ENCODE results near the gene TANC1.

TANC1 gene

DNA sequence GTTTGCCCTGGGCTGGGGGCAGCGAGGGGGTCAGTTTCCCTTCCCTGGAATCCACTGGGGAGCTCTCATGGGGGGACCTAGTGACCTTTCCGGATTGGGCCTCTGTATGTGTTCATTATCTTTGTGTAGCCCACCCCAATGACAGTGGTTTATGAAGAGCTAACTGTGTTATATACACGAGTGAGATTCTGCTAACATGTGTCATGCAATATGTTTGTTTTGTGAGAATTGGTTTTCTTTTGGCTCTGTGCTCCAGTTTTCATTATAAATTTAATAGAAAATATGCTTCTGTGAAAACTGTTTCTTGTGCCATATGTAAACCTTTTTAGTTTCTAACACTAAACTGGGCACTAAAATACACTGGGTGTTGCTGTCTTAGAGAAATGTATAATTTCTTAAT is 207.5 kb downstream of the TANC1 start:
- no peaks in the 10 kb centered on the region; the same call in 1 of the 2 replicates for H3K4me1 ChIP-seq (ENCODE audit: insufficient read depth, low read length)
- H3K36me3 ChIP-seq (ENCODE audit: insufficient read depth, low read length), result no peaks in the 10 kb centered on the region
- no peak overlapping the region for H3K27ac ChIP-seq (ENCODE audit: low read depth, low read length)
- H3K27me3 ChIP-seq (ENCODE audit: insufficient read depth, low read length), result no peaks in the 10 kb centered on the region
- H3K4me3 ChIP-seq (ENCODE audit: low read length), result no peak overlapping the region
- H3K9ac ChIP-seq (ENCODE audit: low read depth, low read length), result no peak overlapping the region
- H3K9me3 ChIP-seq (ENCODE audit: insufficient read depth, low read depth, low read length), result no peaks in the 10 kb centered on the region
- WGBS, result 93% methylated on average over 3 of the region's 3 CpGs

DNA sequence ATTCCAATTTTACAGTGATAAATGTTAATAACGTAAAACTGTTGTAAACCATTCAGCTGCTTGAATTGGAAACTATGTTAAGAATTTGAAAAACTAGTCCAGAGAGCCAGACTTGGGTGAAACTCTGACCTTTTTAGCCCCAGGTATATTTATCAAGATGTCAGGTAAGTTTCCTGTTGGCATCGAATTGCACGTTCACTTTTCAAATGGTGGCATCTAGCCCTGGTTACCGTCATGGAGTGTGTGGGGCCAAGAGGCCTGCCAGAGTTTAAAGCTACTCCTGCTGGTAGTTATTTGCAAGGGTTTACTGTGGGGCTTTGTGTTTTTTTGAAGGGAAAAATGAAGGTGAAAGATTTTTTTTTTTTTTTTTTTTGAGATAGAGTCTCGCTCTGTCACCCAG is 208.1 kb downstream of the TANC1 start:
- 92% methylated on average over 5 of the region's 5 CpGs for WGBS

DNA sequence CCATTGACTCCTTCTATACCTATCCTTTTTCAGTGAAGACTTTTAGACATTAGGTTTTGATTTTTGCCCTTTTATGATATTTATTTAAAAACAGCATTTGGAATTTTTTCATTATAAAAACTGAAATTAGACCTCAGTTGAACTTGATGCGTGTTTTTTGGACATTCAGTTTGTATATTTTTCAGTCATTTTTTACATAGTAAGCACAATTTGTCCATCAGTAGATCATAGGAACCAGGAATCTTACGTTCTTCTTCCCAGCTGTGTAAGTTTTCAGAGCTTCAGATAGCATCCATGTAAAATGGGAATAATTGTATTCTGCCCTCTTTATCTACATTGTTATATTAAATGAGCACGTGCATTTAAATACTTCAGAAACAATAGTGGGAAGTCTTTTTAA is 208.9 kb downstream of the TANC1 start:
- H3K27me3 ChIP-seq (ENCODE audit: insufficient read depth, low read length), result no peaks in the 10 kb centered on the region
- H3K4me1 ChIP-seq (ENCODE audit: insufficient read depth, low read length), result no peaks in the 10 kb centered on the region; the same call in 1 of the 2 replicates
- no peak overlapping the region for H3K9ac ChIP-seq (ENCODE audit: low read depth, low read length)
- no peak overlapping the region for H3K4me3 ChIP-seq (ENCODE audit: low read length)
- no peak overlapping the region for H3K27ac ChIP-seq (ENCODE audit: low read depth, low read length)
- H3K36me3 ChIP-seq (ENCODE audit: insufficient read depth, low read length), result no peaks in the 10 kb centered on the region
- 100% methylated on average over 2 of the region's 3 CpGs for WGBS
- H3K9me3 ChIP-seq (ENCODE audit: insufficient read depth, low read depth, low read length), result no peaks in the 10 kb centered on the region

More for the DNA sequence above, 208.1 kb downstream of the TANC1 start:
- Histone ChIP-seq H3K9ac (ENCODE audit: low read depth, low read length) (no peak overlapping the region), H3K27me3 (ENCODE audit: insufficient read depth, low read length) (no peaks in the 10 kb centered on the region), H3K4me3 (ENCODE audit: low read length) (no peak overlapping the region), H3K36me3 (ENCODE audit: insufficient read depth, low read length) (no peaks in the 10 kb centered on the region), H3K27ac (ENCODE audit: low read depth, low read length) (no peak overlapping the region), H3K9me3 (ENCODE audit: insufficient read depth, low read depth, low read length) (no peaks in the 10 kb centered on the region), H3K4me1 (ENCODE audit: insufficient read depth, low read length) (no peaks in the 10 kb centered on the region; the same call in 1 of the 2 replicates)

DNA sequence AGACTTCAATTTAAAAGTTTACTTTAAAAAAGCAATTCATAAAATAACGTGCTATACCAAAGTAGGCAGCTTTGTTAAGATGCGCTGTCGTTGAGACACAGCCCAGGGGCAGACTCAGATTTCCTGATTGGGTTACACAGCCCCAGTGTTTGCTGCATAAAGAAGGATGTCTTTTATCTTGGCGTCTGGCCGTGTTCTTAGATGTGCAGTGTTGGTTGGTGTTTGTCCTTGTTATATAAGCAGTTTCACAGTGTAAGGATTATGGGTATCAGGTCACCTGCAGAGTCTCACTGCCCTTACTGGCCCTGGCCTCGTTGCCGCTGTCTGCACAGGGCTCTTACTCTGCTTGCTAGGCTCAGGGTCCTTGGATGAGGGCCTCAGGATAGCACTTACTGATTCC is 209.5 kb downstream of the TANC1 start:
- Histone ChIP-seq H3K4me3 (ENCODE audit: low read length) (no peak overlapping the region), H3K9ac (ENCODE audit: low read depth, low read length) (no peak overlapping the region), H3K27ac (ENCODE audit: low read depth, low read length) (no peak overlapping the region), H3K4me1 (ENCODE audit: insufficient read depth, low read length) (no peaks in the 10 kb centered on the region; the same call in 1 of the 2 replicates), H3K36me3 (ENCODE audit: insufficient read depth, low read length) (no peaks in the 10 kb centered on the region), H3K9me3 (ENCODE audit: insufficient read depth, low read depth, low read length) (no peaks in the 10 kb centered on the region), H3K27me3 (ENCODE audit: insufficient read depth, low read length) (no peaks in the 10 kb centered on the region)
- WGBS, result 91% methylated on average over 7 of the region's 7 CpGs

DNA sequence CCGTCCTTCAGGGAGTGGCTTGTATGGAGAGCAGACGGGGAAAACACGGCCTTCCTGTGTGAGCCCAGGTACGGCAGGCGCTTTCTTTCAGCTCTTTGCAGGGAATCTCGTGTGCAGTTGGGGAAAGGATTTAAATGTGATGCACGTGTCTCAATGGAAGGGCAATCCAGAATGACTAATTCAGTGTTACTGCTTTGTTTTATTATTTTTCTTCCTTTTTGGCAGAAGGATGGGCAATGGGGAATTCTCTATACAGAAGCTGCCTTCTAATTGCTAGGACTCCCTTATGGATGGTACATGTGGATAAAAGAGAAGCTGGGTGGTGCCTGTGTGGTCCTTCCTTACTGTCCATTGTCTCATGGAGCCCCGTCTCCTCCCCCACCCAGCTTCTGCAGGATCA is 210.7 kb downstream of the TANC1 start:
- H3K9ac ChIP-seq (ENCODE audit: low read depth, low read length), result no peak overlapping the region
- no peaks in the 10 kb centered on the region for H3K9me3 ChIP-seq (ENCODE audit: insufficient read depth, low read depth, low read length)
- 93% methylated on average over 8 of the region's 8 CpGs for WGBS
- H3K4me1 ChIP-seq (ENCODE audit: insufficient read depth, low read length), result no peaks in the 10 kb centered on the region; the same call in 1 of the 2 replicates
- no peaks in the 10 kb centered on the region for H3K36me3 ChIP-seq (ENCODE audit: insufficient read depth, low read length)
- H3K4me3 ChIP-seq (ENCODE audit: low read length), result no peak overlapping the region
- H3K27me3 ChIP-seq (ENCODE audit: insufficient read depth, low read length), result no peaks in the 10 kb centered on the region
- H3K27ac ChIP-seq (ENCODE audit: low read depth, low read length), result no peak overlapping the region

DNA sequence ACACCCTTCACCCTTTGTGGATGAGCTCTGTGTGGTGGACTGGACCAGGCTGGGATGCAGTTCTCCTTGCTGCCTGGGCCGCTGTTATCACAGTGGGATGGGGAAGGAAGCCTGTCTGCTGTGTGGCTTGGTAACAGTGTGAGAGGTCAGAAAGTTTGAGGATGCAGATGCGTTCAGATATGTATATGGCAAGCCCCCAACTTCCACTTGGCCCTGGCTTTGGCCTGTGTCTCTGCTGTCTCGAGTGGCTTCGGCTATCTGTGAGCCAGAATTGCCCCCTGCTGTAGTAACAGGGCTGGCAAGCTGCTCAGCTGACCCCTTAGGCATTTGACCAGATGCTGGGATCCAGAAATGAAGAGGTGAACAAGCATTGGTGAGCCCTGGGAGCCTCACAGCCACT is 211.3 kb downstream of the TANC1 start:
- no peaks in the 10 kb centered on the region for H3K36me3 ChIP-seq (ENCODE audit: insufficient read depth, low read length)
- H3K4me3 ChIP-seq (ENCODE audit: low read length), result no peak overlapping the region
- WGBS, result 92% methylated on average over 4 of the region's 4 CpGs
- H3K27me3 ChIP-seq (ENCODE audit: insufficient read depth, low read length), result no peaks in the 10 kb centered on the region
- H3K9me3 ChIP-seq (ENCODE audit: insufficient read depth, low read depth, low read length), result no peaks in the 10 kb centered on the region
- H3K27ac ChIP-seq (ENCODE audit: low read depth, low read length), result no peak overlapping the region
- H3K4me1 ChIP-seq (ENCODE audit: insufficient read depth, low read length), result no peaks in the 10 kb centered on the region; the same call in 1 of the 2 replicates
- H3K9ac ChIP-seq (ENCODE audit: low read depth, low read length), result no peak overlapping the region

DNA sequence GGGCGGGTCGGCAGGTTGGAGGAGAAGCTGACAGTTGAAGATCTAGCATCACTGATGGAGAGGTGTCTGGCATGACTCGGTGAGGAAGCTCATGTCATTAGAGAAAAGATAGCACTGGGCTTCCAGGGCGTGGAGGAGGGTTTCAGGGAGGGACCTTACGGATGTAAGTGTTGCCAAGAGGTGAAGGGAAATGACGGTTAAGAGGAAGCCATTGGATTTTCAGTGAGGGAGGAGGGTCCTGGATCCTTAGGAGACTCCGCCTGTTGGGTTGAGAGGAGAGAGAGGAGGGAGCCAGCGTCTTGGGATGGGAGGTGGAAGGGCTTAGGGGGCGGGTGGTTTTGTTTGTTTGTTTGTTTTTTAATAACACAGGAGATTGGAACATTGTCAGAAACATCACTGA is 214.9 kb downstream of the TANC1 start:
- Histone ChIP-seq H3K27me3 (ENCODE audit: insufficient read depth, low read length) (no peaks in the 10 kb centered on the region), H3K9me3 (ENCODE audit: insufficient read depth, low read depth, low read length) (no peaks in the 10 kb centered on the region), H3K4me1 (ENCODE audit: insufficient read depth, low read length) (no peaks in the 10 kb centered on the region), H3K36me3 (ENCODE audit: insufficient read depth, low read length) (no peaks in the 10 kb centered on the region), H3K4me3 (ENCODE audit: low read length) (no peak overlapping the region), H3K9ac (ENCODE audit: low read depth, low read length) (no peak overlapping the region), H3K27ac (ENCODE audit: low read depth, low read length) (no peak overlapping the region)
- 81% methylated on average over 9 of the region's 9 CpGs for WGBS

DNA sequence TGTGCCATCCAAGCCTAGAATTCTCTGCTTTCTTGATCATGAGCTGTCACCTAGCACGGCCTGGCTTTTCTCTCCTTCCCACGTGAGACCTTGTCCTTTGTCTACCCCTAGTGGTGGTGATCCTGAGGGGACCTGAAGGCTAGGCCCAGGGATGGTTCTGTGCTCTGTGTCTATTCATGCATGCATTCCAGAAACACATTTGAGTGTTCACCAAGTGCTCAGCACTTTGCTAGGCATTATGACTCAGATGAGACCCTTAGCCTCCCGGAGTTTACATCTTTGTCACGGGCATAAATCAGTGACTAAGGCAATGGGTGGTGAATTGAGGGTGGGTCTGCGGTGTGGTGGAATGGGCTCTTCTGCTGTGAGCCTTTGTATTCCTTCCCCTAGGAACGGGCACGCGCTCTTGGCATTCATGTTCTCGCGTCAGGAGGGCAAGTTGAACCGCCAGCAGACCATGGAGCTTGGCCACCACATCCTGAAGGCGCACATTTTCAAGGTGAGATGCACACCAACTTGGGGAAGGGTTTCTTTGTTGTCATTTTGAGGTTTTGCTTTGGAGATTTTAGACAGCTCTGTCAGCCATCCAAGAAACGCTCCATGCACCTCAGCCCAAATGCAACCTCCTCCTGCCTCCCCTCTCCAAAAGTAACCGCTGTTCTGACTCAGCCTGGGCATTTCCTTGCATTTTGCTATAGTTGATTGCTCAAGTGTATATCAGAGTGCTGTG is 217.1 kb downstream of the TANC1 start:
- H3K4me1 ChIP-seq (ENCODE audit: insufficient read depth, low read length), result no peaks in the 10 kb centered on the region
- WGBS, result 93% methylated on average over 14 of the region's 14 CpGs
- no peak overlapping the region for H3K4me3 ChIP-seq (ENCODE audit: low read length)
- no peaks in the 10 kb centered on the region for H3K9me3 ChIP-seq (ENCODE audit: insufficient read depth, low read depth, low read length)
- no peak overlapping the region for H3K27ac ChIP-seq (ENCODE audit: low read depth, low read length)
- H3K36me3 ChIP-seq (ENCODE audit: insufficient read depth, low read length), result no peaks in the 10 kb centered on the region
- no peaks in the 10 kb centered on the region for H3K27me3 ChIP-seq (ENCODE audit: insufficient read depth, low read length)
- no peak overlapping the region for H3K9ac ChIP-seq (ENCODE audit: low read depth, low read length)

DNA sequence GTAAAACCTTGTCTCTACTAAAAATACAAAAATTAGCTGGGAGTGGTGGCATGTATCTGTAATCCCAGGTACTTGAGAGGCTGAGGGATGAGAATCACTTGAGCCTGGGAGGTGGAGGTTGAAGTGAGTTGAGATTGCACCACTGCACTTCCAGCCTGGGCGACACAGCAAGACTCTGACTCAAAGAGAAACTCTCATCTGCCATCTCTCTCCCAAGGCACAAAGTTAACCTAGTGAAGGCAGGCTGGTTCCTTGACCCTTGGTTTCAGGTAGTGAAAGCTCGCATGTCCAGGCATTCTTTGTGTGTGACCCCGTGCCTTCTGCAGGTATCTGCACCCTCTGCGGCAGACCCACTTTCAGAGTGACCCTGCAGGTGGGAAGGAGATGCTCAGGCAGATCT is 218.0 kb downstream of the TANC1 start:
- H3K9ac ChIP-seq (ENCODE audit: low read depth, low read length), result no peak overlapping the region
- no peak overlapping the region for H3K4me3 ChIP-seq (ENCODE audit: low read length)
- no peaks in the 10 kb centered on the region for H3K27me3 ChIP-seq (ENCODE audit: insufficient read depth, low read length)
- H3K4me1 ChIP-seq (ENCODE audit: insufficient read depth, low read length), result no peaks in the 10 kb centered on the region
- 90% methylated on average over 4 of the region's 4 CpGs for whole genome bisulfite sequencing
- H3K36me3 ChIP-seq (ENCODE audit: insufficient read depth, low read length), result no peaks in the 10 kb centered on the region
- H3K27ac ChIP-seq (ENCODE audit: low read depth, low read length), result no peak overlapping the region
- H3K9me3 ChIP-seq (ENCODE audit: insufficient read depth, low read depth, low read length), result no peaks in the 10 kb centered on the region

DNA sequence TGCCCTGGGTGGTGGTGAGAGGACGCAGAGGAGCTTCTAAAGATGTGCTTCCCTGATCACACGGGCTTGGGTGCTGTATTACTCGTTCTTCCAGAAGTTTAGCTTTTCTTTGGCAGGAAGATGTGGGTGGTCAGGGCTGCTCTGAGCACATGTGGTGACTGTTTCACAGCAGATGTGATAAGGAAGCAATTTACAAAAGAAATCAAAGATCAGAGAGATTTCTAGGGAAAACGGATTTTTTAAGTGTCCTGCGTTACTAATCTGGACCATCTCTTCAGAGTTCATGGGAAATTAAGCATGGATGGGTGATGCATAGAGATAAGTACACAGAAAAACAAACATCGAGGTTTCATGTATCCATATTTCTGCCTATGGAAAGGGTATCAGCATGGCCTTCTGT is 218.7 kb downstream of the TANC1 start:
- Histone ChIP-seq H3K27ac (ENCODE audit: low read depth, low read length) (no peak overlapping the region), H3K36me3 (ENCODE audit: insufficient read depth, low read length) (no peaks in the 10 kb centered on the region), H3K9ac (ENCODE audit: low read depth, low read length) (no peak overlapping the region), H3K27me3 (ENCODE audit: insufficient read depth, low read length) (no peaks in the 10 kb centered on the region), H3K4me3 (ENCODE audit: low read length) (no peak overlapping the region), H3K4me1 (ENCODE audit: insufficient read depth, low read length) (no peaks in the 10 kb centered on the region), H3K9me3 (ENCODE audit: insufficient read depth, low read depth, low read length) (no peaks in the 10 kb centered on the region)
- WGBS, result 91% methylated on average over 6 of the region's 6 CpGs

DNA sequence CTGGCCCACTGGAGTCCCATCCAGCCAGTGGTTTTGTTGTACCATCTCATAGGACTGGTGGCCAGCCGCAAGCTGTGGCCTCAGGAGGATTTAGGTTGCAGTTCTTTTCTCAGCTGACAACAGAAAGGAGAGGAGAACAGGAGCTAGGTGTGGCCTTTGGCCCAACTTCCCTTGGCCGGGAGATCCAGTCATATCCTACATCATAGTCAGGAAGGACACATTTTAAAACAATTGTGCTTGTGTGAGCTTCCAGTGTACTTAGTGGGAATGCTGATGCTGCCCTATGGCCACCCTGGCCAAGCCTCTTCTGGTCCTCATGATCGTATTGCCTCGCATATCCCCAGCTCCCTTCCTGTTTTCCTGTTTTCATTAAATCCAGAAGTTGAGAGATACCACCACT is 220.0 kb downstream of the TANC1 start:
- 94% methylated on average over 3 of the region's 4 CpGs for WGBS
- no peaks in the 10 kb centered on the region for H3K9me3 ChIP-seq (ENCODE audit: insufficient read depth, low read depth, low read length)
- H3K4me1 ChIP-seq (ENCODE audit: insufficient read depth, low read length), result no peaks in the 10 kb centered on the region
- no peaks in the 10 kb centered on the region for H3K36me3 ChIP-seq (ENCODE audit: insufficient read depth, low read length)
- H3K4me3 ChIP-seq (ENCODE audit: low read length), result no peak overlapping the region
- no peak overlapping the region for H3K9ac ChIP-seq (ENCODE audit: low read depth, low read length)
- H3K27me3 ChIP-seq (ENCODE audit: insufficient read depth, low read length), result no peaks in the 10 kb centered on the region
- H3K27ac ChIP-seq (ENCODE audit: low read depth, low read length), result no peak overlapping the region

Measured in HUES64 (cell line).